HG02981 (cell line): ENCODE data around the gene TMOD1.
"Not testable (repeated sequence)": the region's sequence is repeated elsewhere in the genome, so short reads cannot be mapped to it uniquely, and the experiment has no call there.

Experiments used
- ATAC-seq: cut with Tn5 transposase; IDR thresholded peaks from one replicate; pipeline ENCODE4 v1.9.1; 2021; ENCODE audit warnings: mild to moderate bottlenecking, moderate library complexity; ENCODE audit not compliant: unreplicated experiment

Gene TMOD1

DNA sequence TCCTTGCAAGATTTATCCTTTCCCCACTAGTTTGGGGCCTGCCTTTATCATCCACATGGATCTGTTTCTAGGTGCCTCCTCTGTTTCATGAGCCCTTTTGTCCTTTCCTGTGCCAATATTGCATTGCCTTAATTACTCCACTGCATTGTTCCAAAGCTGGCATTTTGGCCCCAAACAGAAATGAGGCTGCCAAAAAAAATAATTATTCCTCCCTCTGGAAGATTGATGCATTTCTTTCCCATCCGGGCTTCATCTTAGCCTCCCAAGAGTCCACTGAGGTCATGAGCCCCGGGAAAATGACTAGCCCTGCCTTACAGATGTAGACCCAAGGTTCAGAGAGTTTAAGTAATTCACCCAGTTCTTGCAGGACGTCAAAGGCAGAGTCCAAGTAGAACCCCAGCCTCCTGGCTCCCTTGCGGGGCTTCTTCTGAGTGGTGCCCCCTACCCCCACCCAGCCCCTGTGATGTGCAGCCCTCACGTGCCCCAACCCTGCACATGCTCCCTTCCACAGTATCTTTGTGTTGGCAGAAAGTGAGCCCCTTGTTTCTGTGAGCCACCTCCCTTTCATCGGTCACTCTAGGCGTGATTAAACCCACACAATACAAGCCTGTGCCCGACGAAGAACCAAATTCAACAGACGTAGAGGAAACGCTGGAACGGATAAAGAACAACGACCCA, 62.1 kb downstream of the TMOD1 start:
- ATAC-seq = no peak

GRCh38 chr9:97564291-97565175, 63.1 kb downstream of the TMOD1 start:
- no peak for ATAC-seq

GRCh38 chr9:97565262-97565661, 63.8 kb downstream of the TMOD1 start:
- no peak for ATAC-seq

- ATAC-seq = no peak
Observed at GRCh38 chr9:97567182-97567893, 65.9 kb downstream of the TMOD1 start.

DNA sequence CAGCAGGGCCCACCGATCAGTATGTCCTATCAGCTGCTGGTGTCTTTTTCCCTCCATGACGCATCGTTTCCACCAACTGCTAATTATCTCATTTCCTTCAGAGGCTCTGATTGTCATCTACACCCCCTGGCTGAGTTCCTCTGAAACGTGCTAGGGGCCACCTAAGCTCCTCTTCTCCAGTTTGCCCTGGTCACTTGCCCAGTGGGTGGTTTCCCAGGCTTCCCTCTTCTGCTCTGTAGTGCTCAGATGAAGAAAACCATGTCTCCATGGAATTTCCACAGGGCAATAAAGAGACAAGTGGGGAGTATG, 66.4 kb downstream of the TMOD1 start:
- no peak for ATAC-seq

DNA sequence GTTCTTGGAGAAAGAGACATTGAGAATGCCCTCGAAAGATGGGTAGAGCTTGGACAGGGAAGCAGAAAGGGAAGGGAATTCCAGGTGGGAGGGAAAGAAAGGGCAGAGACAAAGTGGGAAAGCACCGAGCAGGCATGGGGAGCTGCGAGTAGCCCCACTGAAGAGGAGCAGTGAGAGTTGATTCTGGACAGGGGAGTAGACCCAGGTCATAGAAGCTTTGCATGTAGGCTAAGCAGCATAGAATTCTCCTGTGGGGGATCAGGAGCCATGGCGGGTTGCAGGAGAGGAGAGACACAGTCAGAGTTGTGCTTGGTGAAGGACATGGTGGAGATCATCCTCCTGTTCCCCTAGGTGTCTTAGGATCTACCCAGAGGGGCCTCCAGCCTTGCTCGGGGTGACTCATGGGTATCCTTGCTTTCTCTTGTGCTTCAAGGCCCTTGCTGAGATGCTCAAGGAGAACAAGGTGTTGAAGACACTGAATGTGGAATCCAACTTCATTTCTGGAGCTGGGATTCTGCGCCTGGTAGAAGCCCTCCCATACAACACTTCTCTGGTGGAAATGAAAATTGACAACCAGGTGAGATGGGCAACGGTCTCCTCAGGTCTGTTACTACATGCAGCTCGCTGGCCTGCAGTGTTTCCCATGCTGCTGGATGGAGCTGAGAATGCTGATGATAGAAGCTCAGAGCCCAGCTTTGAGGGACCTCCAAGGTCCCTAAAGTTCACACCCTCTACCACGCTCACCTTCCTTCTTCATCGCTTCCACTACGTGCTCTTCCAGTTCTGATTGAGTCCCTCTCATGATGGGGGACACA, 67.2 kb downstream of the TMOD1 start:
- ATAC-seq = no peak

- ATAC-seq = no peak
Observed at GRCh38 chr9:97570899-97571298, 69.4 kb downstream of the TMOD1 start.

GRCh38 chr9:97571664-97572063, 70.2 kb downstream of the TMOD1 start:
- ATAC-seq = no peak

GRCh38 chr9:97572196-97572891, 70.9 kb downstream of the TMOD1 start:
- no peak for ATAC-seq

DNA sequence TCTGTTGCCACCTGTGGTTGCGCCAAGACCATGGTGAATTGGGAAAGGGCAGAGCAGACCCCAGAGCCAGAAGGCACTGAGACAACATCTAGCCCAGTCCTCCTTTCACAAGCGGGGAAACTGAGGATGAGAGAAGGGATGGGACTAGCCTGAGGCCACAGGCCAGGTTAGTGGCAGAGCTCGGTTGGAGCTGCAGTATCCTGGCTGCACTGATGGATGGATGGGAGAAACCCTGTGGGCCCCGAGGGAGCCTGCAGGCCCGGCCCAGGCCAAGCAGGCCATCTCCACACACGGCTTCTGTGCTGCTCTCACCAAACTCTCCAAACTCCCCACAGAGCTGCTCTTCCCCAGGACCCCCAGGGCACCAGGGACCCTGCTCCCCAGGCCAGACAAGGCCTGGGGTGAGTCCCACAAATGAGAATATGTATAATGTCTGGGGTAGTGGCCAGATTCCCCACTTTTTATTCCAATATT, 71.5 kb downstream of the TMOD1 start:
- no peak for ATAC-seq

DNA sequence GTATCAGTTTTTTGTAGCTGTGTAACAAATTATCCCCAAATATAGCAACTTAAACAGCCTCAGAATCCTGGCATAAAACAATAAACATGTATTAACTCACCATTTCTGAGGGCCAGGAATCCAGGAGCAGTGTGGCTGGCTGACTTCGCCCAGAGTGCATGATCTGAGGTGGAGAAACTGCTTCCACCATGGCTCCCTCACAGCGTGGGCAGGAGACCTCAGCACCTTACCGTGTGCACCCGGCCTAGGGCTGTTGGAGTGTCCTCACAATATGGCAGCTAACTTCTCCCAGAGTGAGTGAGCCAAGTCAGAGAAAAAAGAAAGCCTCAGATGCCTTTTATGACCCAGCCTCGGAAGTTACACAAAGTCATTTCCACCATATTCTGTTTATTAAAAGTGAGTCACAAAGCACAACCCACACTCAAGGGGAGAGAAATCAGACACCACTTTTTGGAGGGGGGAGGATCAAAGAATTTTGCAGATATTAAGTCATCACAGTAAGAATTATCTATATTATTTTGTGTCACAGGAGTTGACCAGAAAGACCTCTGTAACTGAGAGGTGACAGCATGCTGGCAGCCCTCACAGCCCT, 72.1 kb downstream of the TMOD1 start:
- no peak for ATAC-seq

DNA sequence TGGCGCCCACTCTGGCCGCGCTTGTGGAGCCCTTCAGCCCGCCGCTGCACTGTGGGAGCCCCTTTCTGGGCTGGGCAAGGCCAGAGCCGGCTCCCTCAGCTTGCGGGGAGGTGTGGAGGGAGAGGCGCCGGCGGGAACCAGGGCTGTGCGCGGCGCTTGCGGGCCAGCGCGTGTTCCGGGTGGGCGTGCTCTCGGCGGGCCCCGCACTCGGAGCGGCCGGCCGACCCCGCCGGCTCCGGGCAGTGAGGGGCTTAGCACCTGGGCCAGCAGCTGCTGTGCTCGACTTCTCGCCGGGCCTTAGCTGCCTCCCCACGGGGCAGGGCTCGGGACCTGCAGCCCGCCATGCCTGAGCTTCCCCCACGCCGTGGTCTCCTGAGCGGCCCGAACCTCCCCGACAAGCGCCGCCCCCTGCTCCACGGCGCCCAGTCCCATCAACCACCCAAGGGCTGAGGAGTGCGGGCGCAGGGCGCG, 72.7 kb downstream of the TMOD1 start:
- ATAC-seq = not testable (repeated sequence)

- not testable (repeated sequence) for ATAC-seq
Observed at GRCh38 chr9:97574921-97575672, 73.6 kb downstream of the TMOD1 start.

- ATAC-seq = no peak
Observed at GRCh38 chr9:97575673-97576200, 74.3 kb downstream of the TMOD1 start.

DNA sequence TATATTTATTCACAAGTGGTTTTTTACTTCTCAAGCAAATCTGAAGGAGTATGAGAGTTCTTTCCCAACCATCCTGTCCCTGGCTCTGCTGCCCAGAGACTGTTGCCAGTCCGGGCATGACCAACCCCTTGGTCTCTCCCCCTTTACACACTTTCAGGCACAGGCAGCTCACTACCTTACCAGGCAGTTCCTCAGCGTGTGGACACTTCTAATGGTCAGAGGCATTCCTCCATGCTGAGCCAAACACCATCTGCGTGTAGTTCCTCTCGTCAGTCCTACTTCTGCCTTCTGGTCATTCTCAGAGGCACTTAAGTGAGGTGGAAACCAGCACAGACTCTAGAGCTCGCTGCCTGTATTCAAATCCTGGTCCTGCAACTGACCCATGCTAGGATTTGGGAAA, 75.6 kb downstream of the TMOD1 start:
- ATAC-seq = no peak

- ATAC-seq = no peak
Observed at GRCh38 chr9:97578846-97579245, 77.4 kb downstream of the TMOD1 start.

DNA sequence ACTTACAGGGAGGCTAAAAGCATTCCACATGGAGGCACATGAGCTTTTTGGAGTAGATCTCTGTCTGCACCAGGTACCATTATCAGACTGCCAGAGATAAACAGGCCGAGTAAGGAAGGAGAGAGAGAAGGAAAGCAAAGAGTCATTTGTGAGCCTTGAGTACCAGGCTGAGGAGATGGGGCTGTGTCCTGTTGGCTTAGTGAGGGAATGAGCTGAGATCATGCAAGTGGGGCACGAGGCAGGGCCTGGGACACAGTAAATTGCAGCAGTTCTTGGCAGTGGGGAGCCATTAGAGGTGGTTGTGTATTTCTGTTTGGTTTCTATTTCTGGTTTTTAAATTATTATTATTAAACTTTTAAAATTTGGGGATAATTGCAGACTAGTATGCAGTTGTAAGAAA, 78.4 kb downstream of the TMOD1 start:
- no peak for ATAC-seq

DNA sequence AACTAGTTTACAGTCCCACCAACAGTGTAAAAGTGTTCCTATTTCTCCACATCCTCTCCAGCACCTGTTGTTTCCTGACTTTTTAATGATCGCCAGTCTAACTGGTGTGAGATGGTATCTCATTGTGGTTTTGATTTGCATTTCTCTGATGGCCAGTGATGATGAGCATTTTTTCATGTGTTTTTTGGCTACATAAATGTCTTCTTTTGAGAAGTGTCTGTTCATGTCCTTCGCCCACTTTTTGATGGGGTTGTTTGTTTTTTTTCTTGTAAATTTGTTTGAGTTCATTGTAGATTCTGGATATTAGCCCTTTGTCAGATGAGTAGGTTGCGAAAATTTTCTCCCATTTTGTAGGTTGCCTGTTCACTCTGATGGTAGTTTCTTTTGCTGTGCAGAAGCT, 80.1 kb downstream of the TMOD1 start:
- ATAC-seq = not testable (repeated sequence)

GRCh38 chr9:97584778-97585177, 83.3 kb downstream of the TMOD1 start:
- not testable (repeated sequence) for ATAC-seq
